Small intestine (tissue), 7 donors: ENCODE data around the gene PLEKHH2. TPM values are rescaled to one million over a fixed set of nuclear protein-coding genes. Genes with fewer than 3 reads are reported as not detected.
"Not testable (repeated sequence)": the region's sequence is repeated elsewhere in the genome, so short reads cannot be mapped to it uniquely, and the experiment has no call there.

Source experiments
- DNase-seq, 2 donors: peaks; one replicate each; pipeline versions ENCODE4 v3.0.0 to v3.0.0-alpha.2; 2013
- FAIRE-seq: peaks from 2 replicates; lab custom pipeline; 2012; peaks lifted over from hg19 to GRCh38; lab: Jason Lieb, UNC
- H3K27ac ChIP-seq, 3 donors: one replicate each; pipeline ENCODE4 v1.5.1; 2013; ENCODE audit warnings: low read length in 2 of 3, mild to moderate bottlenecking in 2 of 3, control low read depth in 1 of 3, inconsistent platforms in 1 of 3, low read depth in 1 of 3, moderate library complexity in 1 of 3
- H3K27me3 ChIP-seq, 3 donors: one replicate each; pipeline ENCODE4 v1.6.1; 2013; ENCODE audit warnings: low read length in 3 of 3, inconsistent platforms in 1 of 3; ENCODE audit not compliant: control insufficient read depth in 3 of 3, insufficient read depth in 3 of 3
- H3K36me3 ChIP-seq, 3 donors: one replicate each; pipeline ENCODE4 v1.6.1; 2013; ENCODE audit warnings: low read length in 3 of 3, inconsistent platforms in 1 of 3, low read depth in 1 of 3, mild to moderate bottlenecking in 1 of 3, moderate library complexity in 1 of 3; ENCODE audit not compliant: control insufficient read depth in 3 of 3, insufficient read depth in 2 of 3
- H3K4me1 ChIP-seq, 3 donors: one replicate each; pipeline ENCODE4 v1.6.1; 2013; ENCODE audit warnings: low read length in 2 of 3, inconsistent platforms in 1 of 3, low read depth in 1 of 3, mild to moderate bottlenecking in 1 of 3, moderate library complexity in 1 of 3; ENCODE audit not compliant: control insufficient read depth in 3 of 3, insufficient read depth in 2 of 3
- H3K4me3 ChIP-seq, 3 donors: one replicate each; pipeline ENCODE4 v1.5.1; 2013; ENCODE audit warnings: low read length in 3 of 3, control low read depth in 1 of 3, inconsistent platforms in 1 of 3, low read depth in 1 of 3, mild to moderate bottlenecking in 1 of 3, moderate library complexity in 1 of 3
- H3K9me3 ChIP-seq, 2 donors: one replicate each; pipeline ENCODE4 v1.6.1; 2013; ENCODE audit warnings: low read depth in 1 of 2, low read length in 1 of 2; ENCODE audit not compliant: control insufficient read depth in 2 of 2, insufficient read depth in 1 of 2
- WGBS, 3 donors: extraction: QIAGEN DNeasy Blood & Tissue Kit; methylation state at CpG; one replicate each; pipeline ENCODE4 v1.1.7; 2013; 5-methylcytosine and 5-hydroxymethylcytosine counted together
- polyA plus RNA-seq, 4 donors: library from polyadenylated mRNA; stranded (reverse) in 3 of 4; unstranded in 1 of 4; fragments of 200-250 nt in 3 of 4; fragments of 120-200 nt in 1 of 4; gene quantifications; one replicate each; pipeline versions ENCODE4 v1.2.1 to v1.2.3, GENCODE V29; 2013
- donor health status: healthy with polysubstance abuse.
- donor health status: control.
- donor health status: control.
- donor health status: Bipolar disorder and iron deficiency.
- donor health status: healthy.

Gene PLEKHH2
- polyA plus RNA-seq, 4 donors: 1.1 to 9.7 (median 1.5) TPM

- H3K9me3 ChIP-seq: no peaks in the 10 kb centered on the region
- no peak overlapping the region for H3K4me3 ChIP-seq
- WGBS, 3 donors: 74 to 86% (median 85%) methylated on average over 4 of the region's 4 CpGs
- H3K27ac ChIP-seq: no peak overlapping the region
- no peaks in the 10 kb centered on the region for H3K36me3 ChIP-seq
- DNase-seq: no peak
- peaks cover 0 to 1% (median 0%) of the 10 kb centered on the region in 3 donors for H3K27me3 ChIP-seq
- H3K4me1 ChIP-seq: no peaks in the 10 kb centered on the region
- FAIRE-seq: no peak
Observed at GRCh38 chr2:43715300-43716098, 78.4 kb downstream of the PLEKHH2 start.

- FAIRE-seq (no peak), DNase-seq (no peak)
- no peaks in the 10 kb centered on the region for H3K4me1 ChIP-seq
- no peaks in the 10 kb centered on the region for H3K9me3 ChIP-seq
- H3K36me3 ChIP-seq: no peaks in the 10 kb centered on the region
- H3K4me3 ChIP-seq: no peak overlapping the region
- peaks cover 0 to 1% (median 0%) of the 10 kb centered on the region in 3 donors for H3K27me3 ChIP-seq
- no peak overlapping the region for H3K27ac ChIP-seq
Observed at GRCh38 chr2:43717322-43717721, 80.3 kb downstream of the PLEKHH2 start.

- H3K27me3 ChIP-seq: peaks cover 0 to 1% (median 0%) of the 10 kb centered on the region in 3 donors
- H3K36me3 ChIP-seq: no peaks in the 10 kb centered on the region
- 68 to 84% (median 73%) methylated on average over 5 of the region's 5 CpGs for WGBS, 3 donors
- FAIRE-seq (no peak), DNase-seq (no peak)
- H3K4me3 ChIP-seq: no peak overlapping the region
- no peak overlapping the region for H3K27ac ChIP-seq
- H3K4me1 ChIP-seq: peaks cover 0 to 3% (median 0%) of the 10 kb centered on the region in 3 donors
- no peaks in the 10 kb centered on the region for H3K9me3 ChIP-seq
Observed at GRCh38 chr2:43718530-43719124, 81.6 kb downstream of the PLEKHH2 start.

- H3K27me3 ChIP-seq: no peaks in the 10 kb centered on the region
- peaks cover 0 to 3% (median 0%) of the 10 kb centered on the region in 3 donors for H3K4me1 ChIP-seq
- no peaks in the 10 kb centered on the region for H3K36me3 ChIP-seq
- H3K4me3 ChIP-seq: no peak overlapping the region
- FAIRE-seq (no peak), DNase-seq (peak in 1 of 2 donors; percentile 32)
- H3K27ac ChIP-seq: no peak overlapping the region
- H3K9me3 ChIP-seq: peaks cover 0 to 2% of the 10 kb centered on the region in 2 donors
- 27 to 61% (median 37%) methylated on average over 4 of the region's 4 CpGs for WGBS, 3 donors
Observed at GRCh38 chr2:43724728-43725526, 87.9 kb downstream of the PLEKHH2 start.

GRCh38 chr2:43725711-43726246 lies 88.7 kb downstream of the PLEKHH2 start:
- no peak overlapping the region for H3K4me3 ChIP-seq
- FAIRE-seq (no peak), DNase-seq (no peak)
- H3K27me3 ChIP-seq: no peaks in the 10 kb centered on the region
- no peak overlapping the region for H3K27ac ChIP-seq
- no peaks in the 10 kb centered on the region for H3K36me3 ChIP-seq
- peaks cover 0 to 2% of the 10 kb centered on the region in 2 donors for H3K9me3 ChIP-seq
- WGBS, 3 donors: 90 to 97% (median 93%) methylated on average over 3 of the region's 3 CpGs
- H3K4me1 ChIP-seq: peaks cover 0 to 3% (median 0%) of the 10 kb centered on the region in 3 donors

GRCh38 chr2:43726961-43727633 lies 90.0 kb downstream of the PLEKHH2 start:
- H3K9me3 ChIP-seq, H3K36me3 ChIP-seq, FAIRE-seq, H3K27ac ChIP-seq, H3K27me3 ChIP-seq, H3K4me3 ChIP-seq, H3K4me1 ChIP-seq, DNase-seq: not testable (repeated sequence)
- WGBS, 3 donors: 66 to 83% (median 77%) methylated on average over 11 to 14 of the region's 14 CpGs

- Histone ChIP-seq H3K27ac (no peak overlapping the region), H3K4me1 (peaks cover 0 to 3% (median 0%) of the 10 kb centered on the region in 3 donors), H3K4me3 (no peak overlapping the region), H3K36me3 (no peaks in the 10 kb centered on the region), H3K9me3 (peaks cover 0 to 2% of the 10 kb centered on the region in 2 donors), H3K27me3 (no peaks in the 10 kb centered on the region)
- DNase-seq (no peak), FAIRE-seq (no peak)
- 99% methylated on average over 2 of the region's 2 CpGs for WGBS, 3 donors
Observed at GRCh38 chr2:43727634-43728014, 90.6 kb downstream of the PLEKHH2 start.
